ENCODE results near the gene PATJ.

Gene PATJ

GRCh38 chr1:61956016-61956645 is 213.9 kb downstream of the PATJ start:
- H3K27ac ChIP-seq (ENCODE audit: extremely low read depth, low read depth, low read length): no peak overlapping the region
- ChIA-PET CTCF (interaction anchor here (0.6 kb wide), 1 partner anchor 757 kb away, joined by 3 read pairs; no protein-coding TSS in a partner anchor), POLR2A (no interaction called here)
- TF ChIP-seq ZNF560 (tag by site-specific recombination; IDR thresholded peaks at IDR 0.05; ENCODE audit: borderline replicate concordance) (no peak), ZNF785 (tag by site-specific recombination; IDR thresholded peaks at IDR 0.05) (no peak), ZBTB21 (tag by site-specific recombination; IDR thresholded peaks at IDR 0.05) (no peak), ZNF391 (tag by site-specific recombination; IDR thresholded peaks at IDR 0.05; ENCODE audit: borderline replicate concordance, low read depth) (no peak), ZNF626 (tag by site-specific recombination; IDR thresholded peaks at IDR 0.05) (no peak), KLF10 (tag by site-specific recombination; IDR thresholded peaks at IDR 0.05) (no peak), ZNF169 (tag by site-specific recombination; IDR thresholded peaks at IDR 0.05) (no peak), ZNF19 (tag by site-specific recombination; IDR thresholded peaks at IDR 0.05; ENCODE audit: low read depth) (no peak), ZBTB49 (tag by site-specific recombination; IDR thresholded peaks at IDR 0.05; ENCODE audit: low read depth) (no peak), HOXA7 (CRISPR knock-in tag; IDR thresholded peaks at IDR 0.05; ENCODE audit: borderline replicate concordance) (no peak), ZNF707 (tag by site-specific recombination; IDR thresholded peaks at IDR 0.05) (no peak), ZNF2 (tag by site-specific recombination; IDR thresholded peaks at IDR 0.05) (no peak), ZNF416 (tag by site-specific recombination; IDR thresholded peaks at IDR 0.05) (no peak), ZNF548 (tag by site-specific recombination; IDR thresholded peaks at IDR 0.05) (no peak), ZSCAN23 (tag by site-specific recombination; IDR thresholded peaks at IDR 0.05) (no peak)
- TF ChIP-seq, protein P1, sequence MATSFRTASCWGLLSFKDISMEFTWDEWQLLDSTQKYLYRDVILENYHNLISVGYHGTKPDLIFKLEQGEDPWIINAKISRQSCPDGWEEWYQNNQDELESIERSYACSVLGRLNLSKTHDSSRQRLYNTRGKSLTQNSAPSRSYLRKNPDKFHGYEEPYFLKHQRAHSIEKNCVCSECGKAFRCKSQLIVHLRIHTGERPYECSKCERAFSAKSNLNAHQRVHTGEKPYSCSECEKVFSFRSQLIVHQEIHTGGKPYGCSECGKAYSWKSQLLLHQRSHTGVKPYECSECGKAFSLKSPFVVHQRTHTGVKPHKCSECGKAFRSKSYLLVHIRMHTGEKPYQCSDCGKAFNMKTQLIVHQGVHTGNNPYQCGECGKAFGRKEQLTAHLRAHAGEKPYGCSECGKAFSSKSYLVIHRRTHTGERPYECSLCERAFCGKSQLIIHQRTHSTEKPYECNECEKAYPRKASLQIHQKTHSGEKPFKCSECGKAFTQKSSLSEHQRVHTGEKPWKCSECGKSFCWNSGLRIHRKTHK (tag by site-specific recombination; IDR thresholded peaks at IDR 0.05): no peak
- TF ChIP-seq, protein P2, sequence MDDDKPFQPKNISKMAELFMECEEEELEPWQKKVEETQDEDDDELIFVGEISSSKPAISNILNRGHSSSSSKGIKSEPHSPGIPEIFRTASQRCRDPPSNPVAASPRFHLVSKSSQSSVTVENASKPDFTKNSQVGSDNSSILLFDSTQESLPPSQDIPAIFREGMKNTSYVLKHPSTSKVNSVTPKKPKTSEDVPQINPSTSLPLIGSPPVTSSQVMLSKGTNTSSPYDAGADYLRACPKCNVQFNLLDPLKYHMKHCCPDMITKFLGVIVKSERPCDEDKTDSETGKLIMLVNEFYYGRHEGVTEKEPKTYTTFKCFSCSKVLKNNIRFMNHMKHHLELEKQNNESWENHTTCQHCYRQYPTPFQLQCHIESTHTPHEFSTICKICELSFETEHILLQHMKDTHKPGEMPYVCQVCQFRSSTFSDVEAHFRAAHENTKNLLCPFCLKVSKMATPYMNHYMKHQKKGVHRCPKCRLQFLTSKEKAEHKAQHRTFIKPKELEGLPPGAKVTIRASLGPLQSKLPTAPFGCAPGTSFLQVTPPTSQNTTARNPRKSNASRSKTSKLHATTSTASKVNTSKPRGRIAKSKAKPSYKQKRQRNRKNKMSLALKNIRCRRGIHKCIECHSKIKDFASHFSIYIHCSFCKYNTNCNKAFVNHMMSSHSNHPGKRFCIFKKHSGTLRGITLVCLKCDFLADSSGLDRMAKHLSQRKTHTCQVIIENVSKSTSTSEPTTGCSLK (tag by site-specific recombination; IDR thresholded peaks at IDR 0.05): no peak
- TF ChIP-seq, protein P3, sequence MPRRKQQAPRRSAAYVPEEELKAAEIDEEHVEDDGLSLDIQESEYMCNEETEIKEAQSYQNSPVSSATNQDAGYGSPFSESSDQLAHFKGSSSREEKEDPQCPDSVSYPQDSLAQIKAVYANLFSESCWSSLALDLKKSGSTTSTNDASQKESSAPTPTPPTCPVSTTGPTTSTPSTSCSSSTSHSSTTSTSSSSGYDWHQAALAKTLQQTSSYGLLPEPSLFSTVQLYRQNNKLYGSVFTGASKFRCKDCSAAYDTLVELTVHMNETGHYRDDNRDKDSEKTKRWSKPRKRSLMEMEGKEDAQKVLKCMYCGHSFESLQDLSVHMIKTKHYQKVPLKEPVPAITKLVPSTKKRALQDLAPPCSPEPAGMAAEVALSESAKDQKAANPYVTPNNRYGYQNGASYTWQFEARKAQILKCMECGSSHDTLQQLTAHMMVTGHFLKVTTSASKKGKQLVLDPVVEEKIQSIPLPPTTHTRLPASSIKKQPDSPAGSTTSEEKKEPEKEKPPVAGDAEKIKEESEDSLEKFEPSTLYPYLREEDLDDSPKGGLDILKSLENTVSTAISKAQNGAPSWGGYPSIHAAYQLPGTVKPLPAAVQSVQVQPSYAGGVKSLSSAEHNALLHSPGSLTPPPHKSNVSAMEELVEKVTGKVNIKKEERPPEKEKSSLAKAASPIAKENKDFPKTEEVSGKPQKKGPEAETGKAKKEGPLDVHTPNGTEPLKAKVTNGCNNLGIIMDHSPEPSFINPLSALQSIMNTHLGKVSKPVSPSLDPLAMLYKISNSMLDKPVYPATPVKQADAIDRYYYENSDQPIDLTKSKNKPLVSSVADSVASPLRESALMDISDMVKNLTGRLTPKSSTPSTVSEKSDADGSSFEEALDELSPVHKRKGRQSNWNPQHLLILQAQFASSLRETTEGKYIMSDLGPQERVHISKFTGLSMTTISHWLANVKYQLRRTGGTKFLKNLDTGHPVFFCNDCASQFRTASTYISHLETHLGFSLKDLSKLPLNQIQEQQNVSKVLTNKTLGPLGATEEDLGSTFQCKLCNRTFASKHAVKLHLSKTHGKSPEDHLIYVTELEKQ (tag by site-specific recombination; IDR thresholded peaks at IDR 0.05; ENCODE audit: borderline replicate concordance): no peak
- no peaks in the 10 kb centered on the region for H3K9me3 ChIP-seq (ENCODE audit: control insufficient read depth, insufficient read depth, low read depth, low read length)
- 0 out of 3 replicates have a peak, but pooled peaks cover 0 to 4% of the 10 kb centered on the region in 2 experiments for H3K36me3 ChIP-seq (ENCODE audit: control insufficient read depth in 2 of 2, insufficient read depth in 1 of 2, low read length in 2 of 2)
- H3K4me3 ChIP-seq (ENCODE audit: low read depth, low read length): no peak overlapping the region
- H3K4me1 ChIP-seq (ENCODE audit: control insufficient read depth, insufficient read depth, low read length): 0 out of 2 replicates have a peak, but pooled peaks cover 2% of the 10 kb centered on the region
